AG04449 (cell line): ENCODE data around the gene SEMA5B.
A peak's percentile ranks its signal among the peaks of the same experiment; 100 is the strongest.

Experiments
- CTCF ChIA-PET: fragments of 350-600 bp; formaldehyde crosslinking; extraction: SDS; loops from one replicate; lab custom pipeline; 2021; ENCODE audit warnings: antibody characterized with exemption; lab: Yijun Ruan, JAX
- POLR2A ChIA-PET: fragments of 400-600, 350-600 bp; formaldehyde crosslinking; extraction: SDS; loops from one replicate; lab custom pipeline; 2020; ENCODE audit warnings: antibody characterized with exemption, inconsistent platforms; lab: Yijun Ruan, JAX
- DNase-seq: peaks from one replicate; pipeline ENCODE4 v3.0.0-alpha.2; 2010; ENCODE audit warnings: low read depth, low spot score
- H3K4me3 ChIP-seq: 2 replicates; pipeline ENCODE4 v1.5.1; 2011; ENCODE audit warnings: low read depth, mild to moderate bottlenecking, control low read depth, low read length
- CTCF ChIP-seq: IDR thresholded peaks from one replicate; pipeline ENCODE4 v1.5.1; 2011; ENCODE audit warnings: mild to moderate bottlenecking, moderate library complexity, low read length, control low read depth, inconsistent platforms; ENCODE audit not compliant: insufficient read depth; ENCODE audit errors: missing control alignments

Gene SEMA5B

GRCh38 chr3:123050666-123051065 is 23.1 kb upstream of the SEMA5B start:
- no peak for DNase-seq
- ChIA-PET CTCF (interaction anchor here (0.5 to 1.4 kb wide), 3 partner anchors 8 to 22 kb away, joined by 3 to 5 read pairs (median 3); no protein-coding TSS in a partner anchor), POLR2A (interaction anchor here (0.6 kb wide), 1 partner anchor 43 kb away, joined by 4 read pairs; no protein-coding TSS in a partner anchor)
- no peak for TF ChIP-seq CTCF
- H3K4me3 ChIP-seq, result no peak overlapping the region

GRCh38 chr3:123048480-123049237 is 21.1 kb upstream of the SEMA5B start:
- ChIA-PET CTCF (interaction anchor here (0.7 to 1.2 kb wide), 2 partner anchors 21 to 33 kb away, joined by 3 to 4 read pairs; no protein-coding TSS in a partner anchor), POLR2A (interaction anchor here (0.6 kb wide), 1 partner anchor 628 kb away, joined by 3 read pairs; no protein-coding TSS in a partner anchor)
- TF ChIP-seq CTCF, result no peak
- H3K4me3 ChIP-seq, result no peak overlapping the region
- no peak for DNase-seq

GRCh38 chr3:123047062-123047319 is 19.4 kb upstream of the SEMA5B start:
- H3K4me3 ChIP-seq, result no peak overlapping the region
- ChIA-PET CTCF (interaction anchor here (1.3 kb wide), 1 partner anchor 19 kb away, joined by 4 read pairs; the partner anchor contains the start of gene SEMA5B), POLR2A (no interaction called here)
- DNase-seq, result no peak
- TF ChIP-seq CTCF, result no peak

- no peak overlapping the region for H3K4me3 ChIP-seq
- CTCF ChIA-PET, result interaction anchor here (1.3 kb wide), 1 partner anchor 19 kb away, joined by 4 read pairs; the partner anchor contains the start of gene SEMA5B
- POLR2A ChIA-PET, result no interaction called here
- no peak for TF ChIP-seq CTCF
- peak; percentile 19 for DNase-seq
Observed at GRCh38 chr3:123046262-123047061, 18.9 kb upstream of the SEMA5B start.

- DNase-seq, result no peak
- TF ChIP-seq CTCF, result no peak
- POLR2A ChIA-PET, result no interaction called here
Observed at GRCh38 chr3:123044981-123045763, 17.6 kb upstream of the SEMA5B start.

More at GRCh38 chr3:123044981-123045763, 17.6 kb upstream of the SEMA5B start:
- no peak overlapping the region for H3K4me3 ChIP-seq
- CTCF ChIA-PET, result interaction anchor here (0.6 to 3.0 kb wide), 4 partner anchors 12 to 86 kb away, joined by 3 to 16 read pairs (median 5); partner anchors contain the start of gene SEMA5B
